Pulmonary artery endothelial cell (primary cell): ENCODE measurements around the gene ZC3H18. TPM values are rescaled to one million over a fixed set of nuclear protein-coding genes. Genes with fewer than 3 reads are reported as not detected.

Source experiments
- DNase-seq: peaks from one replicate; pipeline ENCODE4 v3.0.0-alpha.2; 2011; ENCODE audit warnings: low read depth, low spot score
- total RNA-seq: library from RNA; depleted of rRNA; stranded (reverse); fragments of >200 nt; gene quantifications from 2 replicates; pipeline ENCODE4 v1.2.3, GENCODE V29; 2014

The ZC3H18 gene
- total RNA-seq, 1 donor from 2014 or later, result 11.1 TPM

- no peak for DNase-seq
Measured at GRCh38 chr16:88672776-88673175, 102.6 kb downstream of the ZC3H18 start.

GRCh38 chr16:88673716-88674379 lies 103.6 kb downstream of the ZC3H18 start:
- DNase-seq, result no peak

GRCh38 chr16:88676502-88677242 lies 106.5 kb downstream of the ZC3H18 start:
- no peak for DNase-seq

GRCh38 chr16:88677721-88678120 lies 107.5 kb downstream of the ZC3H18 start:
- no peak for DNase-seq

GRCh38 chr16:88678224-88678979 lies 108.2 kb downstream of the ZC3H18 start:
- DNase-seq, result no peak

- DNase-seq, result no peak
Measured at GRCh38 chr16:88680554-88681083, 110.4 kb downstream of the ZC3H18 start.

- no peak for DNase-seq
Measured at GRCh38 chr16:88681084-88681680, 111.0 kb downstream of the ZC3H18 start.

Other genes with a start within 250 kb of the ZC3H18 start
- 0.74 and 1.3 TPM in 2 replicates for gene ZNF469, start 187.4 kb upstream of the ZC3H18 start, total RNA-seq
- 1.2 and 2.0 TPM in 2 replicates for gene ZFPM1, start 117.1 kb upstream of the ZC3H18 start, total RNA-seq
- gene IL17C, start 68.2 kb downstream of the ZC3H18 start, total RNA-seq, result not detected in 2 replicates
- 20.8 and 34.5 TPM in 2 replicates for gene CYBA, start 80.7 kb downstream of the ZC3H18 start, total RNA-seq
- 67.3 and 78.5 TPM in 2 replicates for gene MVD, start 92.7 kb downstream of the ZC3H18 start, total RNA-seq
- gene SNAI3, start 116.1 kb downstream of the ZC3H18 start, total RNA-seq, result 0.14 and 0.33 TPM in 2 replicates
- 13.4 and 20.8 TPM in 2 replicates for gene RNF166, start 136.0 kb downstream of the ZC3H18 start, total RNA-seq
- gene CTU2, start 136.1 kb downstream of the ZC3H18 start, total RNA-seq, result 29.6 and 33.6 TPM in 2 replicates
- 254 and 312 TPM in 2 replicates for gene PIEZO1, start 214.8 kb downstream of the ZC3H18 start, total RNA-seq
- gene CDT1, start 233.4 kb downstream of the ZC3H18 start, total RNA-seq, result 9.4 and 9.9 TPM in 2 replicates
- gene APRT, start 241.5 kb downstream of the ZC3H18 start, total RNA-seq, result 104 and 142 TPM in 2 replicates